GM19035 (cell line): ENCODE data around the gene ADGRB2.

Source experiments
- ATAC-seq: cut with Tn5 transposase; IDR thresholded peaks from one replicate; pipeline ENCODE4 v1.9.1; 2021; ENCODE audit not compliant: unreplicated experiment

The ADGRB2 gene

DNA sequence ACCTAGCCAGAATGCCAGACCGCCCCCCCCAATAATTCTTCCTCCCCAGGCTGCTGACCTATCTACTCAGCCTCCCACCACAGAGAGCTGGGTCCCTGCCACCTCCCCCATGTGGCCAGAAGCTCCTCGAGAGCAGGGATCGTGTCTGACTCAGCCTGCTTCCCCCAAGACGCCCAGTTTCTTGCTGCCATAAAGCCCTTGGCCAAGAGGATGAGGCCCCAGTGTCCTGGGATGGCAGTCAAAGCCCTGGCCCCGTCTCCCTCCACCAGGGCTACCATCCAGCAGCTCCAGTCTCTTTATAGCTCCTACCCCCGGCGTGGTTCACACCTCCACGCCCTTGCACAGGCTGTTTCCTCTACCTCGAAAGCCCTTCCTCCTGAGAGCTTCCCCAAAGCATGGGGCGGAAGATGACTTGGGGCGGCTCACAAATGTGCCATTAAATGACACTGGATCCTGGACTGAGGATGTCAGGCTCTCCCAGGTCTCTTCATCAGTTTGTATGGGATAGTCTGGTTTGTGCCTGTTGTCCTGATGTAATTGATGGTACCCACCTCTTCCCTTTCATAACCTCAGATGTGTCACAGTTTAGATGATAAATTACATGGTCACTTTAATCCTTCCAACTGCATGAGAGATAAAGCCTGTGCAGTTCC is 13.2 kb downstream of the ADGRB2 start:
- no peak for ATAC-seq

DNA sequence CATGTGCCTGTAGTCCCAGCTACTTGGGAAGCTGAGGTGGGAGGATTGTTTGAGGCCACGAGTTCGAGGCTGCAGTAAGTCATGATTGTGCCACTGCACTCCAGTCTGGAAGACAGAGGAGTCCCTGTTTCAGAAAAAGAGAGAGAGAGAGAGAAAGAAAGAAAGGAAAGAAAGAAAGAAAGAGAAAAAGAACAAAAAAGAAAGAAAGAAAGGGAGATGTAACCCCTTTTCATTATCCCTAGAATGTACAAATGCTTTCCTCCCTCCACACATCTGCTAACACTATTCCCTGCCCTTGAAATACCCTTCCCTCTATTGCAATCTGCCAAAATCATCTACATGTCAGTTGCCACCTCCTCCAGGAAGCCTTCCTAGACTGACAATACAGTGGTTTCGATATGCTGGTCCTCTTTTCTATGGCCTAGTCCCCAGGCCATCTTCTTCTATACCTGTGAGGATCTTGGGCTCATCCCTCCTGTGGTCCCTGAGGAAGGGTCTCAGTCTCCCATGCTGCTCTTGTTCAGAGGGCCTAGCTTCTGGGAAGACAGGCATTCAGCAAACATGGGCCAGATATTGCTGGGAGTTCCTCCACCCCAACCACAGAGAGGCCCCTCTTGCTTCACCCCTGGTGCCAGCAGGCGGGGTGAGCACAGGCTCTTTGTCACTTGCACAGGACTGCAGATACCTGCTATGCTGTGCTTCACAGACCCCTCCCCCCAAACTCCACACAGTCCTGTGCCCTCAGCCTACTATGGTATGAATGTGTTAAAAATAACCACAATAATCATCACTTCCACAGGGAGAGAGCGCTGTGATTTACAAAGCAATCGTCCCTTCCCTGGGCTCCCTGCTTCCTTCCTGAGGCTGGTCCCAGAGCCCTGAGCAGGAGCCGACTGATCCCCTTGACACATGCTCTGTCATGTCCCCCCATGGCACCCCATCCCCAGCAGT is 14.1 kb downstream of the ADGRB2 start:
- ATAC-seq, result no peak

DNA sequence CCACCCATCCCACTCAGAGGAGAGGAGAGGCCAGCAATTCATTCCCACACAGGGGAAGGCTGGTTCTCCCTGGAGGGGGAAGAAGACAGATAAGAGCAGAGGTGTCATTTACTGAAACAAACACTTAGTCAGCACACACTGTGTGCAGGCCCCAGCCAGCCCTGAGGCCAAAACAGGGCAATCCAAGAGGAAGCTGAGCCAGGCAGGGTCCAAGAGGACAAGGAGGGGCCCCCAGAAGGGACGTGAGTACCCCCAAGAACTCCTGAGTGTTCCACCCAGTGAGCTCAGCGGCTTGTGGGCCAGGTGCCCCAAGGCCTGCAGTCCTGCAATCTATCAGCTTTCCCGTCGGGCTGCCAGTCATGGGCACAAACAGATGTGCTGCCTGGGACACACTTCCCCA is 15.8 kb downstream of the ADGRB2 start:
- no peak for ATAC-seq

DNA sequence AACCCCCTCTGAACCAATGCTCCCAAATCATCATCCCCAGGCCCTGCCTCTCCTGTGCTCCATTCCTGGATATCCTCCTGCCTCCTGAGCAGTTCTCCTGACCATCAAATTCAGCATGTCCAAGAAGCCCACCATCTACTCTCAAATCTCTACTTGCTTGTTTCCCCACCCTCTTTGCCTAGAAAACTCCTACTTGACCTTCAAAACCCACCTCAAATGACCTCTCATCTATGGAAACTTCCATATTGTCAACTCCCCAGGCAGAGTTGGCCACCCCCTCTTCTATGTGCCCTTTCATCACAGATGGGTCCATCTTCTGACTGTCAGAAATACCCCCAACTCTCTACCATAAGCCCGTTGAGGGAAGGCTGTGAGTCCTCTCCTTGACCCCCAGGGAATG is 16.8 kb downstream of the ADGRB2 start:
- ATAC-seq, result no peak

DNA sequence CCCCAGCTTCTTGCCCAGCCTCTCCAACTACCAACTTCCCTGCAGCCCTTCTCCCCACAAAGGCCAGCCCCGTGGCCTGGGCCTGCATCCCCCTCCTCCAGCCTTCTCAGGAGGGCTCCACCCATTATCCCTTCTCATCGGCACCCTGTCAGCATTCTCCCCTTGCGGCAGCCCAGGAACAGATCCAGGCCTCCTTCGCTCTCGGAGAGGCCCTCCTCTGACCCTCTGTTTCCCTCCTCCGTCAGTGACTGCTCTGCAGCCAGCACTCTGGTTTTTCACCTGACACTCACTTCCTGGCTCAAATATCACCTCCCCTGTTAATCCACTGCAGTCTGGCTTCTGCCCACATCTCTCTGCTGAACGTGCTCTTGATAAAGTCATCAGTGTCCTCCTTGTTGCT is 17.5 kb downstream of the ADGRB2 start:
- ATAC-seq, result no peak

DNA sequence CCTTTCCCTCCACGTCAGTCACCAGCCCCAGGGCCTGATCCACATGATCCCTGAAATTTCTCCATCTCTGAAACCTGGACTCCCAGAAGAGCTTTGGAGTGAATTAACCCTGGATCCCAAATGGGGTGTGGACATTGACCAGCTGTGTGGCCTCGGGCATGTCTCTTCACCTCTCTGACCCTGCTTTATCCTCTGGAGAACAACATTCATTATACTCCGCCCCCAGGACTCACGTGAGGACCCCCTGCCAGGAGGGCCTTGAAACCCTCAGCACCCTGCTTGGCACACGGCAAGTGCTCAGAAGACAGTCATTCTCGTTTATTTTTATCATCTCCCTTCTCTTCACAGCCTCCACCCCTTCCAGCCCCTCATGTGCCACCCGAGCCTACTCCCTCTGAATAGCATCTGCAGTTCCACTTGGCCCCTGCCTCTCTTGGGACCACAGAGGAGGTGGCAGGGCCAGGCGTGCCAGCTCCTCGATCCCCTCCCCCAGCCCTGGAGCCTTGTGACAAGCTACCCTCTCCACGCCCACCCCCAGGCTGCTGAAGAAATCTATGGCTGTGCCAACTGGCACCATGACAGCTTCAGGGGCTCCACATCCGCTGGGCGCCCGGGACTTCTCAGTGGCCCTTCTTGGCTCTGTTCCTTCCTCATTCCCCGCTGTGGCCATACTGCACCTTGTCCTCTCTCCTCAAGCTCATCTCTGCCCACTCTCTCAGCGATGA is 18.0 kb downstream of the ADGRB2 start:
- ATAC-seq, result no peak

DNA sequence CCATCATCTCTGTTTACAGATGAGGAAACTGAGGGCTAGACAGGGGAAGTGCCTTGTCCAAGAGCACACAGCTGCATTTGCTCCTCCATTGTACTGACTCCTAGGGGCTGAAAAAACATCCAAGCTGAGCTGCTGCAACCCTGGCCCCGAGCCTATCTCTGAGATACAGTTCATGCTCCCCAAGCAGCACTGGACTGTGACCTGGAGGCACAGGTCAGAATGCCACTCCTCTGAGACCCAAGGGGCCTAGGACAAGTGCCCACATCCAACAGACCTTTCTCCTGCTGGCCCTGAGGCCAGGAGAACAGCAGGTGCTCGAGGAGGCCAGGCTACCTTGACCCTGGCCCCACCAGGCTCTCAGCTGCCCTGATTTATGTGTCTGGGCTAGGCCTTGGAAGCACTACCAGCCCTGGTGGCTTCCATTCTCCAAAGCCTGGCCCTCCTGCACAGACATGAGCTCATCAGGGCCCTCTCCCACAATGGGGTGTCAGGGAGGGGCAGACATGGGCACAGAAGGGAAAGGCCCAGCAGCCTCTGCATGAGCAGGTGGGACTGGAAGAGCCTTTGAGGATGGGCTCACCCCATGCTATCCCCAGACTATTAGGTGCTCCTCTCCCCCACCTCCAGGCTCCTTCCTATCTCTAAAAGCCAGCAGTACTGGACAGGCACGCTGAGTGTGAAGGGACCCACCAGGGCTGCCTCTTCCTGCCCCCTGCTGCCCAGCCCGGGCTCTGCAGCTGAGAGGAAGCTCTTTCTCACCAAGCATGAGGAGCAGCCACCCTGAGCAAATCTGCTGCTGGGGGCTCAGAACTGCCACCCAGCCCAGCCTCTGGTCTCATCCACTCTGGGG is 18.8 kb downstream of the ADGRB2 start:
- no peak for ATAC-seq

DNA sequence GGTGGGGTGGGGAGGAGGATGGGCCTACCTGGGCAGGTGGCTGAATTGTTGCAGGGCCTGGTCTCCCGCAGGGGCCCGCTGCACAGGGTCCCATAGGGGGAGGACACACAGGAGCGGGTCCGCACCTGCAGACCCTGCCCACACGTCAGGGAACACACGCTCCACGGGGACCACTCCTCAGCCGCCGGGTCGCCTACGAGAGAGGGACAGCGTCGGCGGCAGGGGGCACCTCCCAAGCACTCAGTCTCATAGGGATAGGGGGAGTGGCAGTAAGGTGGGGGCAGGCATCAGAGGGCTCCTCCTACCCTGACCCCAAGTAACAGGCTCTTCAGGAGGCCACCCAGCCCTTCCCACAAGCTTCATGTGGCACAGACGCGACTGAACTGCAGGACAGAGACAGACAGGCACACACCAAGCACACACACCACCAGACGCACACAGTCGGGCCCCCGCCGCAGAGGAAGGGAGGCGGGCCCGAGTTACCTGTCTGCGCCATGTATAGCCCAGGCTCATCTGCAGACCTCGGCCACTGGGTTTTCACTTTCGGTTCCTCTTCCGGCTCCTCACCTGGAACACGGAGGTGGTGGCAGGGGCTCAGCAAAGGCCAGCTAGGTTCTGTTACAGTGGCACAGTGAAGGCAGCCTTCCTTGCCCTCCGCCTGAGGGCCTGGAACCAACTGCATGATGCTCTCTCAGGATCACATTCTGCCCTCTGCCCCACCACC is 19.8 kb downstream of the ADGRB2 start:
- no peak for ATAC-seq

DNA sequence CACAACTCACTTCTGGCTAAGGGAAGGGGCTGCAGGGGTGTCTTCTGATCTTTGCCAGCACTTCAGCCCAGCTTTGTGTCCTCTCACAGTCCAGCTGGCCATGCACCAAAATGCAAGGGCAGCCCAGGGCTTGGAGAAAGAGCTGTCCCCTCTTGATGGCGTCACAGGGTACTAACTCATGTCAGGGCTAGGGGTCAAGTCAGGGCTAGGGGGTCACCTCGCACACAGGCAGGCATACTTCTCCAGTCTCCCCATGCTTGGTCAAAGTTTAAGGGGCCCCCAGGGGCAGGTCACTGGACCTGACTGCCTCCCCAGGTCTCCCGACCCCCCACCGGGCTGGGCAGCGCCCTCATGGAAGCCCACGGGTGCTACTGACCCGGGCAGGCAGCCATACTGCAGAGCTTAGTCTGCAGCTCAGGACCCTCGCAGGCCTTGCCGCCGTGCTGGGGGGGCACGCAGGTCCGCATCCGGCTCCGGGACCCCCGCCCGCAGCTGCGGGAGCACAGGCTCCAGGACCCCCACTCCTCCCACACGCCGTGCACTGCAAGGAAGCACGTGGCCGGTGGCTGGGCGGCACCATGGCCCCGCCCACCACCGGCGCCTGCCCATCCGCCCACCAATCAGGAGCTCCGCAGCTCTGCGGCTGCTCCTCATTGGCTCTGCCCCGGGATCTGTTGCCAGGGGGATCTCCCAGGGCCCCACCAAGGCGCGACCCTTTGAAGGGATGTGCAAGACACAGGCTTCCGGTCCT is 21.5 kb downstream of the ADGRB2 start:
- no peak for ATAC-seq

DNA sequence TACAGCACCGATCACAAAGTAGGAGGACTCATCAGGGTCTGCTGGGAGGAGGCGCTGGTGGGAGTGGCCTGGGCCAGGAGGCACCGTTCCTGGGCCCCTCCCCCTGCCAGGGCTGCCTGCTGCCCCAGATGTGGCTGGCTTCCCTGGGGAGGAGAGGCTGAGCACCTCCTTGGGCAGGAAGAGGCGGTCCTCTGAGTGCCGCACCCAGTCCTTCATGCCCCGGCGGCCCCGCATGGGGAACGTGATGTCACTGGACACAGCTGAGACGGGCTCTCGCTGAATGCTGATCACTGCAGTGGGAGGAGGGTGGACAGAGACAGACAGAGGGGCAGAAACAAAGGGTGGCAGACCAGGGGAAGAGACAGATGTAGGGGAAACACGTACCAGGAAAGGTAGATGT is 24.8 kb downstream of the ADGRB2 start:
- ATAC-seq, result no peak

DNA sequence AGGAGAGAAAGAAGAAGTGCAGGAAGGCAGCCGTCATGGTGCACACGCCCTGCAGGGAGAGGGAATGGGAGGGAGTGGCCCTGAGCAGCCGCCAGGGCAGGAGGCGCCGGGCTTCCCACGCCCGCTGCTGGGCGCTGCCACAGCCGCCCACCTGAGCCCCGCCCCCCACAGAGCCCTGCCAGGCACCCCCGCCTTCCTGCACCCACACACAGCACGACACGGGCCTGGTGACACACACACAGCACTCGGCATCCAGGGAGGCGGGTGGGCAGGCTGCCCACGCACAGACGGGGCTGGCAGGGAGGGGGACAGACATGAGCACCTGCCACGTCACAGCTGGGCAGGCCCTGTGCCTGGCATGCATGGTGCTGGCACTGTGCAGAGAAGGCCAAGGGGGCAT is 27.5 kb downstream of the ADGRB2 start:
- ATAC-seq, result no peak

DNA sequence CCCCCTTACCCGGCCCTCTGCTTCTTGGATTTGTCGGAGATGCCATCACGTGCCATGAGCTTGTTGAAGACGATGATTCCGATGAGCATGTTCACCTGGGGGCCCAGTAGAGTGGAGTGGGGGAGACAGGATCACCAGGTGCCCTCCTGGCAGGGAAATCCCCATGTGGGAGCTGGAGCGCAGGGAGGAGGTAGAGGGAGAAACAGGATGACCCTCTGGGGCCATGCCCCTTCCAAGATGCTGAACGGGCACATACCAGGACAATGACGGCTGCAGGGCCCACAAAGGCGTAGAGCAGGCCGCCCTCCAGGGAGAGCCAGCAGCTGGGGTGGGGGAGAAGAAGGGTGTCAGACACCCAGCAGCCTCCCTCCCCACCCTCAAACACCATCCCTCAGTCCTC is 28.6 kb downstream of the ADGRB2 start:
- no peak for ATAC-seq

DNA sequence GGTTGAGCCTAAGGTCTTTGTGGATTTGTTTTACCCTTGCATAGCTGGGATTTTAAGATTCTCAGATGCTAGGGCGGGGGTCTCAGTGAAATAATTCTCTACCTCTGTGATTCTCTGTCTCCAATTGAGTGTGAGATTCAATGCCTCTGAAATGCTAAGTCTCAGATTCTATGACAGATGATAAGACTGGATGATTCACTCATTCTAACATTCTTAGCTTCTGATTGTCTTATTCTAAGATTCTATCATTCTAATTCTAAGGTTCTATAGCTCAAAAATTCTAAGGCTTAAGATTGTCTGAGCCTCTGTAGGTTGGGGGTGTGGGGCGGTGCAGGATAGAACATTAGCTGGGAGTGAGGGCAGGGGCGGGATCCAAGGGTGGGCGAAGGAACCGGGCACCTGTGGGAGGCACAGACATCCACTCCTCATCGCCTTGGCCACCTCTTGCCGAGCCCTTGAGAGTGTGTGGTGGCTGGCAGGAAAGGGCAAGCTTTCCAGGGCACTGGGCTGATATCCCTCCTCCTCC is 29.5 kb downstream of the ADGRB2 start:
- no peak for ATAC-seq

DNA sequence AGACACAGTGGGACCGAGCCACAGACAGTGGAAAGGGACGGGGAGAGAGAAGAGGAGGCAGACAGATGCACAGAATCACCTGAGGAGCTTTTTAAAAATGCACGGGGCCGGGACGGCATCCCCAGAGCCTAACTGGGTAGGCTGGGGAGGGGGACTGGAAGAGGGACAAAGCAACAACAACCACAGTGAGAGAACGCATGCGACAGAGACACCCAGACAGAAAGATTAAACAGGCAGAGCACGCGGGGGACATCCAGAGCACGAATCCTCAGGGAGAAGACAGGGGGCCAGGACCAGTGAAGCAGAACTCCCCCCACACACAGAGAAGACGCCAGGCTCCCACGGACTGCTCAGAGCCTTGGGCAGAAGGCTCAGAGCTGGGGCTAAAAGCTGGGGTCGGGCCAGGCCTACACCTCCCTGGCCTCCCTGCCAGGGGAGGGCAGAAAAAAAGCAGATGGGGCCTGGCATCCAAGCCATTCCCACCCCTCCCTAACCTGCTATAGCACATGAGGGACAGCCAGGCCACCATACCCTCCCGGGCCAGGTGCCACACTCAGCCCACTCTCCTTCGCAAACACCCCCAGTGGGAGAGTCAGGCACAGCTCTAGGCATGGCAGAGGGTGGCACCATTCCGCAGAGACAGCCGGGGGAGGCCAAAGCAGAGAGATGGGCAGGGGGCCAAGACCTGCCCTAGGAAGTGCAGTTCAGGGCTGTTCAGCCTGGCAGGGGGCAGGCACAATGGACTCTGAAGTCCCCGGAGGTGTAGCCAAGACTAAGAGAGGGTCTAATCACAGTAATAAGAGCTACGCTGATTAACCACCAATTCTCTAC is 30.5 kb downstream of the ADGRB2 start:
- no peak for ATAC-seq

DNA sequence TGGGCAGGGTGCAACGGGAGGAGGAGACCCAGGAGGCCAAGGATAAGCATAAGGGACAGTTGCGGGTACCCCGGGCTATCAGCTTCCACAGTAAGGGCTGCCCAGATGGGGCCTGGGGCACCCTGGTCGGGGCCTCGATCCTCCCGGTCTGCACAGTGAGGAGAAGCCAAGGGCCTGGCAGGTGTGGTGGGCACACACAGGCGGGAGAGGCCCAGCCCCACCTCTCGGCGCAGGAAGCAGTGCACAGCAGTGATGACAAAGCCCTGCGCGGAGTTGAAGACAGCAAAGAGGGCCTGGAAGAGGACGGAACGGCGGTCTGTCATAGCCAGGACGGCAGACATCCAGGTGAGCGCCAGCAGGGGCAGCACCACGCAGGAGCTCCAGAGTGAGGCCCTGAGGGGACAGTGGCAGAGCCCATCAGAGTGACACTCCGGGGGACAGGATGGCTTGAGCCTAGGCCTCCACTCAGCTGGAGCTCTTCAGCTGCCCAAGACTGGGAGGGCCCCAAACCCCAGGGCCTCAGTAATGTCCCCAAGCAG is 31.3 kb downstream of the ADGRB2 start:
- no peak for ATAC-seq

DNA sequence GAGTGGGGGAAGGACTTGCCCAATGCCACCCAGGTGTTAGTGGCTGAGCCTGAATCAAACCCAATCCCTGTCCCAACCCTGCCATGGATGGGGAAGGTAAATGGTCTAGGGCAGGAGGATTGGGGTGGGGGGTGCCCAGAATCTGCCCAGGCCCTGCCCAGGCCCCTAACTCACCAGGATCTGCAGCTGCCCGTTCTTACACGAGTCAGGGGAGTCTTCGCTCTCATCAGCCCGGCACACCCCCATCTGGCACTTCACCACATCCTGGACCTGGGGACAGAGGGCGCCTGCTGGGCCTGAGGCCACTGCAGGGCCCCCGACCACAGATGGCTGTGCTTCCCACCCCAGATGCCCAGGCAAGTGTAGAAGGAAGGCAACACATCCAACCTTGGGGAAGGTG is 31.8 kb downstream of the ADGRB2 start:
- ATAC-seq, result no peak

DNA sequence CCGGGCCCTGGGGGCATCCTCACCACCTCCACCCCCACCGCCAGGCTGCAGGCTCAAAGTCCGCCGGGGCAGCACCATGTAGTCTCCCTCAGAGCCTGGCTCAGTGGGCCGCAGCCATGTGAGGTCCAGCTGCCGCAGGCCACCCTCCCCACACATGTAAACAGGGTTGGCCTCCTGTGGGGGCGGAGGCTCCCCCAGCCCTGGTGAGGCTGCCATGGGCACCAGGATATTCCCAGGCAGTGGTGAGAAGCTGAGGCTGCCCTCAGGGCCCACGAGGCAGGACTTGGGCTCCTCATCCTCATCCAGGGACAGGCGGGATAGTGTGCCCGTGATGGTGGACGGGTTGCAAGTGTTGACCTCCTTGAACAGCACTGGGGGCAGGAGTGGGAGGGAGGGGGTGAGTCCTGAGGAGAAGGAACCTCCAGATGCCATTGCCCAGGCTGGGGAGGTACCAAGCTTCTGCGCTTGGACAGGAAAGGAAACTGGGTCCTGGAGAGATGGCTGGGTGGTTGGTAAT is 33.0 kb downstream of the ADGRB2 start:
- no peak for ATAC-seq
